HG02852 (cell line): ENCODE measurements around the gene CDK15.
"Not testable (repeated sequence)": the region's sequence is repeated elsewhere in the genome, so short reads cannot be mapped to it uniquely, and the experiment has no call there.

Experiments used
- ATAC-seq: cut with Tn5 transposase; IDR thresholded peaks from one replicate; pipeline ENCODE4 v1.9.1; 2021; ENCODE audit warnings: mild to moderate bottlenecking, moderate library complexity; ENCODE audit not compliant: unreplicated experiment

Gene CDK15

GRCh38 chr2:201827621-201828020 is 21.3 kb downstream of the CDK15 start:
- no peak for ATAC-seq

GRCh38 chr2:201828220-201828619 is 21.9 kb downstream of the CDK15 start:
- no peak for ATAC-seq

GRCh38 chr2:201830666-201831065 is 24.3 kb downstream of the CDK15 start:
- ATAC-seq: no peak

- no peak for ATAC-seq
Observed at GRCh38 chr2:201831469-201831868, 25.1 kb downstream of the CDK15 start.

GRCh38 chr2:201833781-201834180 is 27.4 kb downstream of the CDK15 start:
- ATAC-seq: no peak

GRCh38 chr2:201835066-201835465 is 28.7 kb downstream of the CDK15 start:
- ATAC-seq: no peak

- no peak for ATAC-seq
Observed at GRCh38 chr2:201837391-201837790, 31.1 kb downstream of the CDK15 start.

GRCh38 chr2:201837824-201838431 is 31.6 kb downstream of the CDK15 start:
- no peak for ATAC-seq

- no peak for ATAC-seq
Observed at GRCh38 chr2:201839727-201840126, 33.4 kb downstream of the CDK15 start.

- no peak for ATAC-seq
Observed at GRCh38 chr2:201840726-201841125, 34.4 kb downstream of the CDK15 start.

- no peak for ATAC-seq
Observed at GRCh38 chr2:201842131-201842860, 36.0 kb downstream of the CDK15 start.

- not testable (repeated sequence) for ATAC-seq
Observed at GRCh38 chr2:201844922-201845321, 38.6 kb downstream of the CDK15 start.

GRCh38 chr2:201847481-201847880 is 41.1 kb downstream of the CDK15 start:
- no peak for ATAC-seq

GRCh38 chr2:201852462-201852861 is 46.1 kb downstream of the CDK15 start:
- no peak for ATAC-seq

- ATAC-seq: no peak
Observed at GRCh38 chr2:201852878-201853415, 46.6 kb downstream of the CDK15 start.

- no peak for ATAC-seq
Observed at GRCh38 chr2:201854221-201854801, 48.0 kb downstream of the CDK15 start.

- ATAC-seq: no peak
Observed at GRCh38 chr2:201854841-201855240, 48.5 kb downstream of the CDK15 start.

GRCh38 chr2:201855356-201855755 is 49.0 kb downstream of the CDK15 start:
- ATAC-seq: no peak

GRCh38 chr2:201857326-201857725 is 51.0 kb downstream of the CDK15 start:
- ATAC-seq: no peak

- no peak for ATAC-seq
Observed at GRCh38 chr2:201858281-201859184, 52.2 kb downstream of the CDK15 start.

GRCh38 chr2:201859949-201860348 is 53.6 kb downstream of the CDK15 start:
- no peak for ATAC-seq
